BLaER1 treated with 17β-estradiol and CSF1 and Interleukin-3, amounts not matched to agents 10 nM and 100 nM (cell line): ENCODE results near the gene FAM107B.

ENCODE experiments used
- H3K27ac ChIP-seq, 11 experiments: shearing (Covaris generic); formaldehyde crosslinking; 2 replicates each; pipeline ENCODE4 v1.8.1; 2022
- H3K27me3 ChIP-seq, 11 experiments: shearing (Covaris generic); formaldehyde crosslinking; 2 replicates each; pipeline ENCODE4 v1.8.1; 2022
- H3K36me3 ChIP-seq, 11 experiments: shearing (Covaris generic); formaldehyde crosslinking; 2 replicates each; pipeline ENCODE4 v1.8.1; 2022
- H3K4me1 ChIP-seq, 10 experiments: shearing (Covaris generic); formaldehyde crosslinking; 2 replicates each; pipeline ENCODE4 v1.8.1; 2022
- H3K4me2 ChIP-seq, 11 experiments: shearing (Covaris generic); formaldehyde crosslinking; 2 replicates each; pipeline ENCODE4 v1.8.1; 2022
- H3K4me3 ChIP-seq, 10 experiments: shearing (Covaris generic); formaldehyde crosslinking; 2 replicates each; pipeline ENCODE4 v1.8.1; 2022
- H3K9ac ChIP-seq, 11 experiments: shearing (Covaris generic); formaldehyde crosslinking; 2 replicates each; pipeline ENCODE4 v1.8.1; 2022
- H3K9me3 ChIP-seq, 11 experiments: shearing (Covaris generic); formaldehyde crosslinking; replicated peaks in 1 of 11; 2 replicates each; pipeline ENCODE4 v1.8.1; 2022
- H4K20me1 ChIP-seq, 11 experiments: shearing (Covaris generic); formaldehyde crosslinking; 2 replicates each; pipeline ENCODE4 v1.8.1; 2022
- Cebpa-rat ChIP-seq, 11 experiments: shearing (Covaris generic); IDR thresholded peaks; 2 replicates each; pipeline ENCODE4 v1.8.1; 2022

Gene FAM107B

GRCh38 chr10:14564268-14564744 lies 210.4 kb downstream of the FAM107B start:
- Histone ChIP-seq H3K27ac (peak overlapping the region; percentile 38 to 86 (median 64); a peak in 21 of 22 replicates), H3K27me3 (no peaks in the 10 kb centered on the region), H4K20me1 (peaks cover 0 to 100% (median 98%) of the 10 kb centered on the region in 11 experiments; a peak in 20 of 22 replicates), H3K4me1 (peaks cover 74 to 95% (median 86%) of the 10 kb centered on the region in 10 experiments), H3K36me3 (peaks cover 9 to 82% (median 62%) of the 10 kb centered on the region in 11 experiments; a peak in 21 of 22 replicates), H3K9ac (peak overlapping the region in 9 of 11 experiments; percentile 23 to 62 (median 41); a peak in 15 of 22 replicates), H3K4me3 (peak overlapping the region in 6 of 10 experiments; percentile 2 to 27 (median 16); a peak in 9 of 20 replicates), H3K9me3 (peaks cover 0 to 32% (median 30%) of the 10 kb centered on the region in 11 experiments; a peak in 15 of 22 replicates), H3K4me2 (peak overlapping the region; percentile 64 to 97 (median 82))
- no peak for TF ChIP-seq Cebpa-rat (IDR thresholded peaks at IDR 0.05)

GRCh38 chr10:14563359-14563940 lies 211.2 kb downstream of the FAM107B start:
- Histone ChIP-seq H3K27me3 (no peaks in the 10 kb centered on the region), H3K9ac (peak overlapping the region in 3 of 11 experiments; percentile 45 to 62 (median 60); a peak in 4 of 22 replicates), H3K4me1 (peaks cover 82 to 100% (median 94%) of the 10 kb centered on the region in 10 experiments), H3K36me3 (peaks cover 9 to 82% (median 59%) of the 10 kb centered on the region in 11 experiments; a peak in 21 of 22 replicates), H3K4me2 (peak overlapping the region; percentile 37 to 97 (median 80); a peak in 20 of 22 replicates), H4K20me1 (peaks cover 0 to 100% (median 98%) of the 10 kb centered on the region in 11 experiments; a peak in 18 of 22 replicates), H3K4me3 (0 out of 20 replicates have a peak overlapping the region, but pooled peaks of 1 of the 10 experiments have one; percentile 15), H3K9me3 (peaks cover 0 to 23% (median 23%) of the 10 kb centered on the region in 11 experiments; a peak in 15 of 22 replicates), H3K27ac (peak overlapping the region; percentile 30 to 86 (median 64); a peak in 21 of 22 replicates)
- no peak for TF ChIP-seq Cebpa-rat (IDR thresholded peaks at IDR 0.05)

- Histone ChIP-seq H3K9me3 (peaks cover 0 to 19% (median 18%) of the 10 kb centered on the region in 11 experiments; a peak in 15 of 22 replicates), H3K4me3 (no peak overlapping the region), H3K27me3 (no peaks in the 10 kb centered on the region), H3K27ac (peak overlapping the region in 10 of 11 experiments; percentile 7 to 94 (median 86); a peak in 16 of 22 replicates), H3K36me3 (peaks cover 6 to 82% (median 58%) of the 10 kb centered on the region in 11 experiments; a peak in 21 of 22 replicates), H3K9ac (peak overlapping the region in 4 of 11 experiments; percentile 7 to 13 (median 11); a peak in 2 of 22 replicates), H3K4me2 (peak overlapping the region; percentile 75 to 97 (median 84); a peak in 21 of 22 replicates), H3K4me1 (peaks cover 87 to 100% (median 97%) of the 10 kb centered on the region in 10 experiments), H4K20me1 (peaks cover 0 to 100% (median 98%) of the 10 kb centered on the region in 11 experiments; a peak in 18 of 22 replicates)
- no peak for TF ChIP-seq Cebpa-rat (IDR thresholded peaks at IDR 0.05)
Observed at GRCh38 chr10:14563076-14563336, 211.7 kb downstream of the FAM107B start.

- Histone ChIP-seq H3K27me3 (no peaks in the 10 kb centered on the region), H3K36me3 (peaks cover 3 to 82% (median 55%) of the 10 kb centered on the region in 11 experiments; a peak in 20 of 22 replicates), H3K4me2 (peak overlapping the region; percentile 75 to 97 (median 84)), H3K27ac (peak overlapping the region; percentile 43 to 94 (median 85); a peak in 21 of 22 replicates), H3K4me1 (peaks cover 92 to 100% (median 98%) of the 10 kb centered on the region in 10 experiments), H3K9ac (peak overlapping the region in 7 of 11 experiments; percentile 7 to 53 (median 13); a peak in 6 of 22 replicates), H3K4me3 (0 out of 20 replicates have a peak overlapping the region, but pooled peaks of 1 of the 10 experiments have one; percentile 19), H3K9me3 (peaks cover 0 to 13% (median 13%) of the 10 kb centered on the region in 11 experiments; a peak in 15 of 22 replicates), H4K20me1 (peaks cover 0 to 100% (median 98%) of the 10 kb centered on the region in 11 experiments; a peak in 18 of 22 replicates)
- TF ChIP-seq Cebpa-rat (IDR thresholded peaks at IDR 0.05): no peak
Observed at GRCh38 chr10:14562218-14563075, 212.2 kb downstream of the FAM107B start.

GRCh38 chr10:14560791-14561765 lies 213.6 kb downstream of the FAM107B start:
- TF ChIP-seq Cebpa-rat (IDR thresholded peaks at IDR 0.05): no peak
- H3K4me2 ChIP-seq: peak overlapping the region; percentile 75 to 97 (median 84)
- peaks cover 97 to 100% (median 100%) of the 10 kb centered on the region in 10 experiments for H3K4me1 ChIP-seq
- no peaks in the 10 kb centered on the region for H3K27me3 ChIP-seq
- peak overlapping the region in 9 of 11 experiments; percentile 11 to 64 (median 37); a peak in 13 of 22 replicates for H3K9ac ChIP-seq
- H3K4me3 ChIP-seq: peak overlapping the region in 3 of 10 experiments; percentile 19 to 33 (median 19); a peak in 3 of 20 replicates
- H3K27ac ChIP-seq: peak overlapping the region; percentile 43 to 94 (median 85); a peak in 21 of 22 replicates
- no peaks in the 10 kb centered on the region; a peak in 1 of 22 replicates for H3K9me3 ChIP-seq
- peaks cover 0 to 100% (median 98%) of the 10 kb centered on the region in 11 experiments; a peak in 18 of 22 replicates for H4K20me1 ChIP-seq
- peaks cover under 1 to 82% (median 52%) of the 10 kb centered on the region in 11 experiments; a peak in 19 of 22 replicates for H3K36me3 ChIP-seq

- peak overlapping the region; percentile 75 to 97 (median 84) for H3K4me2 ChIP-seq
- peaks cover 97 to 100% (median 100%) of the 10 kb centered on the region in 10 experiments for H3K4me1 ChIP-seq
Observed at GRCh38 chr10:14560274-14560673, 214.4 kb downstream of the FAM107B start.

GRCh38 chr10:14558025-14558424 lies 216.7 kb downstream of the FAM107B start:
- Histone ChIP-seq H3K9ac (peak overlapping the region in 7 of 11 experiments; percentile 51 to 73 (median 59); a peak in 10 of 22 replicates), H3K4me2 (peak overlapping the region; percentile 78 to 97 (median 84)), H3K27ac (peak overlapping the region in 10 of 11 experiments; percentile 24 to 94 (median 88); a peak in 18 of 22 replicates), H3K4me1 (peaks cover 97 to 100% (median 100%) of the 10 kb centered on the region in 10 experiments), H3K9me3 (no peaks in the 10 kb centered on the region; a peak in 1 of 22 replicates), H4K20me1 (peaks cover 0 to 100% (median 88%) of the 10 kb centered on the region in 11 experiments; a peak in 17 of 22 replicates), H3K36me3 (peaks cover 0 to 95% (median 59%) of the 10 kb centered on the region in 11 experiments; a peak in 18 of 22 replicates), H3K27me3 (no peaks in the 10 kb centered on the region), H3K4me3 (no peak overlapping the region)
- no peak for TF ChIP-seq Cebpa-rat (IDR thresholded peaks at IDR 0.05)

More at GRCh38 chr10:14560274-14560673, 214.4 kb downstream of the FAM107B start:
- Histone ChIP-seq H3K27ac (peak overlapping the region in 10 of 11 experiments; percentile 57 to 94 (median 86); a peak in 21 of 22 replicates), H3K36me3 (peaks cover 0 to 80% (median 48%) of the 10 kb centered on the region in 11 experiments; a peak in 16 of 22 replicates), H3K9ac (peak overlapping the region in 8 of 11 experiments; percentile 5 to 64 (median 40); a peak in 7 of 22 replicates), H3K4me3 (0 out of 20 replicates have a peak overlapping the region, but pooled peaks of 1 of the 10 experiments have one; percentile 21), H3K9me3 (no peaks in the 10 kb centered on the region; a peak in 1 of 22 replicates), H4K20me1 (peaks cover 0 to 99% (median 97%) of the 10 kb centered on the region in 11 experiments; a peak in 18 of 22 replicates), H3K27me3 (no peaks in the 10 kb centered on the region)
- peak in 7 of 11 experiments; percentile 31 to 86 (median 63); a peak in 10 of 22 replicates for TF ChIP-seq Cebpa-rat (IDR thresholded peaks at IDR 0.05)
